GM21825 (cell line): ENCODE results near the gene SLC6A5.

Experiments used
- ATAC-seq: cut with Tn5 transposase; IDR thresholded peaks from one replicate; pipeline ENCODE4 v1.9.1; 2021; ENCODE audit warnings: mild to moderate bottlenecking, moderate library complexity; ENCODE audit not compliant: unreplicated experiment

The SLC6A5 gene

GRCh38 chr11:20668131-20668809, 68.9 kb downstream of the SLC6A5 start:
- ATAC-seq: no peak

DNA sequence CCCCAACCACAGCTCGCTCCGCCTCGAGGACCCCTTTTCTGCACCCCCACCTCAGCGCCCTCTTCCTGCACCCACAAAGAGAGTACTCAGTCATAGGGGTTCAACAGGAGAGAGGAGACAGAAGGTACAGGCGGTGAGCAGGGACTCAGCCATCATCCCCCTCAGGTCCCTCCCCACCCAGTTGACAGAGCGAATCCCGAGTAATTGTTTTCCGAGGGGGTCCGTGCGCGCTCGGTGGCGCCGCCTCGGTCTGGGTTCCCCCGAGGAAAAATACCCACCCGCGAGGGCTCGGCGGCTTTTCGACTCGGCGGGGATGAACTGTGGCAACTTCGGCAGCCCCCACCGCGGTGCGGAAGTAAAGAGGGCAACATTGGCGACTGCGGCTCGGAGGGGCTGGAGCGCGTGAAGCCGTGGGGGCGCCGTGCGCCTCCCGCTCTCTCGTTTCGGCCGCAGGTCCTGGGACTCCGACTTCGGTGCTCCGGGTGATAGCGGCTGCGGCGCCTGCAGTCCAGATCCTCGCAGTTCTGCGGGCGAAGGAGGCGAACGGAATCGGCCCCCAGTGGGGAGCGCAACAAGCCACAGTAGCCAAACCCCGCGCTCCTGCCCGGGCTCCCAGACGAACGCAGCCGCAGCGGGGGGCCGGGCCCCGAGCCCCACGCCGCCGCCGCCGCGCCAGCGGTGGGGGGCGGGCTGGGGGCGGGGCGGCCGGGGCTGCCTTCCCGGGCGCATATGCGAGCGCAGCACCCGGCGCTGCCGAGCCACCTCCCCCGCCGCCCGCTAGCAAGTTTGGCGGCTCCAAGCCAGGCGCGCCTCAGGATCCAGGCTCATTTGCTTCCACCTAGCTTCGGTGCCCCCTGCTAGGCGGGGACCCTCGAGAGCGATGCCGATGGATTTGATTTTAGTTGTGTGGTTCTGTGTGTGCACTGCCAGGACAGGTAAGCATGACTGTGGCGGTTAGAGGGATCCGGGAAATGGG, 69.7 kb downstream of the SLC6A5 start, which contains the start of gene NELL1:
TSS of gene NELL1 (plus strand) at position 743 of the 976 bp plus-strand sequence.
- ATAC-seq: no peak

DNA sequence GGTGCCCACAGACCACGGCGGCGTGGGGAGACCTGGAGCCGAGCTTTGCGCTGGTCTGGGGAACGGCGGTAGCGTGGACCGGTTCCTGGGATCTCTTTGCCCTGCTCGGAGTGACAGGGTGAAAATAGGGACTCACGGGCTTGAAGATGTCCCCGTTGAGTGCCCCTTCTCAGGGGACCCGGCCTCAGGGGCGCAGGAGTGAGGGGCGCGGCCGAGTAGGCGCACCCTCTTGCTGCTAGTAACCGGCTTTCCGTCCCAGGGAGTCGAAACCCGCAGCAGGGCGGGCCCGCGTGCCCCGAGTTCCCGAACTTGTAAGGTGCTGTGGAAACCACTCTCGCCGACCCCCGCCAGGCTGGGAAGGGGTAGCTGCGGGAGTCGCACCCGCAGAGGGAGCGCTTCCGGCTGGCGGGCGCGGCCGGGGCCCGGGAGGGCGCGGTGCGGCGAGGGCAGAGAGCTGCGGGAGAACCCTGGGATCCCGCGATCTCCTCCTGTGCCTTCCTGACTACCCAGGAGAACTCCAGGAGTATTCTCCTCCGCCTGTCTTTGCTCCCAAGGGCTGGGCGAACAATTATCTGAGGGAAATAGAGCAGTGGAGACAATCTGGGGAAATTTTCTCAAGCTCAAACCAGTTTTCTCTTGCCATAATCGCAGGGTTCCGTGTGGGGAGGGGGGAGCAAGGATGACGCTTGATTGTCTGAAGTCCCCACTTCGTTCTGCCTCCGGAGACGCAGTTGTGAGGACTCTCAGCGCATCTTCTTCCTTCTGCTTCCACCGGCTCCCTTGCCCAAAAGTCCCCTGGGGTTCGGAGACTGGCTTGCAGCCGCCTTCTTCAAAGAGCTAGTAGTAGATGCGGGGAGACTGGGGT, 70.6 kb downstream of the SLC6A5 start:
- no peak for ATAC-seq

DNA sequence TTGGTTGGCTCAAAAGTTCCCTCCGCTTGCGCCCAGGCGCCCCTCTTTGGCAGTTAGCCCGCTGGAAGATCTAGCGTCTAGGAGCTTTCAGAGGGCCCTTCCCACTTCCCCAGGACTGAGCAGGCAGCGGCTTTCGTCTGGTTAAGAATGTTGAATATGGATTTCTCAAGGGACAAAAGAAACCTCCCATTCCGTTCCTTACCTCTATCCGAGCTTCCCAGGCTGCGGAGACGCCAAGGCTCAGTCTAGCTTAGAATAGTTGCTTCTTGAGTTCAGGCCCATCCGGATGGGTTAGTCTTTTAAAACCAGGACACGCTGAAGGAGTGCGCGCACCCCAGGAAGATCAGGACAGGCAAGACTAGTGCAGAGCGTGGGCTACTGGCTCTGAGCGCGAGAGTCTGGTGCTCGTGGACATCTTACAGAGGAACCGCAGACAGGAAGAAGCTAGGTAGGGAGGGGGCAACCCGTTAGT, 71.6 kb downstream of the SLC6A5 start:
- ATAC-seq: no peak

- ATAC-seq: no peak
Observed at GRCh38 chr11:20671856-20672546, 72.6 kb downstream of the SLC6A5 start.

GRCh38 chr11:20672575-20672974, 73.2 kb downstream of the SLC6A5 start:
- ATAC-seq: no peak

DNA sequence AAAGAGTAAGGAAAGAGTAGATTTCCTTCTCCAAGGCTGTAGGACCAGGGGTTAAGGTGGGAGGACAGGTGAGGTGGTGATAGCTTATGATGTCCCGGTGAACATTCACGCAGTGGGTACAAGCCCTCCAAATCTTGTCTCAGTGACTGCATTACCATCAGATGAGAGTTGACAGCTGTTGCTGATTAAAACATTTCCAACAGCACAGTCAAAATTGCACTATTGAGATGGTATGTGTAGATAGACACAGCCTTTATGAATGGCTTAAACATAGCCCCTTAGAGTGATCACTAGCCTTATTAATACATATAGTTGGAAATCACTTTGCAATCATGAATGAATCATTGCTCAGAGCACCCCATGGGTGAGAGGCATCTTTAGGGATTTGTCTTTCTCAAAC, 77.2 kb downstream of the SLC6A5 start:
- ATAC-seq: no peak

DNA sequence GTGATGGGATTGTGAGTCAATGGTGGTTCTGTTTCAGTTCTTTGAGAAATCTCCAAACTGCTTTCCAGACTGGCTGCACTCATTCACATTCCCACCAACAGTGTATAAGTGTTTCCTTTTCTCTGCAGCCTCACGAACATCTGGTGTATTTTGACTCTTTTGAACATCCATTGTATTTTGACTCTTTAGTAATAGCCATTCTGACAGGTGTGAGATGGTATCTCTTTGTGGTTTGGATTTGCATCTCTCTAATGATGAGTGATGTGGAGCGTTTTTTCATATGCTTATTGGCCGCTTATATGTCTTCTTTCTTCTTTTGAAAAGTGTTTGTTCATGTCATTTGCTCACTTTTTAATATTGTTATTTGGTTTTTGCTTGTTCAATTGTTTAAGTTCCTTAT, 89.4 kb downstream of the SLC6A5 start:
- ATAC-seq: no peak

GRCh38 chr11:20707876-20708275, 108.5 kb downstream of the SLC6A5 start:
- no peak for ATAC-seq
